GM12875 (cell line): ENCODE results near the gene SVOP.
"Not testable (repeated sequence)": the region's sequence is repeated elsewhere in the genome, so short reads cannot be mapped to it uniquely, and the experiment has no call there.

Experiments used
- H3K4me3 ChIP-seq: one replicate; pipeline ENCODE4 v1.5.1; 2011; ENCODE audit warnings: low read depth, low read length, control low read depth
- CTCF ChIP-seq: IDR thresholded peaks from 2 replicates; pipeline ENCODE4 v1.5.1; 2011; ENCODE audit warnings: low read depth, mild to moderate bottlenecking, control low read depth, inconsistent platforms, low read length, moderate library complexity, borderline replicate concordance; ENCODE audit not compliant: insufficient read depth

The SVOP gene

GRCh38 chr12:109047081-109047805 is 26.4 kb upstream of the SVOP start:
- no peak overlapping the region for H3K4me3 ChIP-seq
- TF ChIP-seq CTCF = no peak

GRCh38 chr12:109044241-109044640 is 23.4 kb upstream of the SVOP start:
- no peak for TF ChIP-seq CTCF
- H3K4me3 ChIP-seq = no peak overlapping the region

GRCh38 chr12:109036975-109037374 is 16.1 kb upstream of the SVOP start:
- no peak for TF ChIP-seq CTCF

GRCh38 chr12:109033239-109034196 is 12.7 kb upstream of the SVOP start:
- no peak for TF ChIP-seq CTCF
- H3K4me3 ChIP-seq = no peak overlapping the region

More at GRCh38 chr12:109036975-109037374, 16.1 kb upstream of the SVOP start:
- H3K4me3 ChIP-seq = no peak overlapping the region

- no peak overlapping the region for H3K4me3 ChIP-seq
- TF ChIP-seq CTCF = no peak
Measured at GRCh38 chr12:109029411-109029810, 8.5 kb upstream of the SVOP start.

- H3K4me3 ChIP-seq = not testable (repeated sequence)
Measured at GRCh38 chr12:109028624-109029023, 7.8 kb upstream of the SVOP start.

- no peak for TF ChIP-seq CTCF
- H3K4me3 ChIP-seq = no peak overlapping the region
Measured at GRCh38 chr12:109027767-109028166, 6.9 kb upstream of the SVOP start.
